ENCODE data around the gene LDLRAP1.
A peak's percentile ranks its signal among the peaks of the same experiment; 100 is the strongest.

The LDLRAP1 gene

GRCh38 chr1:25556132-25556670, 12.8 kb downstream of the LDLRAP1 start:
- no peak for DNase-seq
- WGBS (ENCODE audit: insufficient coverage) = 96% methylated on average over 8 of the region's 11 CpGs
- Histone ChIP-seq H3K4me1 (ENCODE audit: control extremely low read depth in 1 of 4, control insufficient read depth in 4 of 4, insufficient read depth in 4 of 4, low read length in 3 of 4) (peaks cover 15 to 89% (median 66%) of the 10 kb centered on the region in 4 experiments), H3K4me3 (ENCODE audit: control insufficient read depth in 1 of 7, extremely low read depth in 1 of 7, insufficient read depth in 4 of 7, low read depth in 2 of 7, low read length in 6 of 7) (no peak overlapping the region), H3K27me3 (replicated peaks in 2 of 5; ENCODE audit: control insufficient read depth in 4 of 5, insufficient read depth in 5 of 5, low read length in 4 of 5) (no peaks in the 10 kb centered on the region), H3K36me3 (ENCODE audit: control insufficient read depth in 4 of 4, insufficient read depth in 4 of 4, low read length in 3 of 4) (peaks cover 0 to 13% (median 2%) of the 10 kb centered on the region in 4 experiments), H3K27ac (ENCODE audit: insufficient read depth in 1 of 2, low read depth in 1 of 2, low read length in 2 of 2, poor library complexity in 1 of 2, severe bottlenecking in 2 of 2) (no peak overlapping the region), H3K9me3 (ENCODE audit: control extremely low read depth in 1 of 5, control insufficient read depth in 4 of 5, insufficient read depth in 2 of 5, low read depth in 1 of 5, low read length in 4 of 5) (no peaks in the 10 kb centered on the region)
- CTCF ChIA-PET = interaction anchor here (0.7 to 3.0 kb wide), 3 partner anchors 10 to 22 kb away, joined by 3 to 11 read pairs (median 7); no protein-coding TSS in a partner anchor
- POLR2A ChIA-PET = interaction anchor here (1.1 kb wide), 1 partner anchor 196 kb away, joined by 3 read pairs; no protein-coding TSS in a partner anchor

GRCh38 chr1:25556791-25557476, 13.5 kb downstream of the LDLRAP1 start:
- Histone ChIP-seq H3K9me3 (ENCODE audit: control extremely low read depth in 1 of 5, control insufficient read depth in 4 of 5, insufficient read depth in 2 of 5, low read depth in 1 of 5, low read length in 4 of 5) (no peaks in the 10 kb centered on the region), H3K36me3 (ENCODE audit: control insufficient read depth in 4 of 4, insufficient read depth in 4 of 4, low read length in 3 of 4) (peaks cover 0 to 13% (median 2%) of the 10 kb centered on the region in 4 experiments), H3K4me1 (ENCODE audit: control extremely low read depth in 1 of 4, control insufficient read depth in 4 of 4, insufficient read depth in 4 of 4, low read length in 3 of 4) (peaks cover 22 to 89% (median 71%) of the 10 kb centered on the region in 4 experiments), H3K27me3 (replicated peaks in 2 of 5; ENCODE audit: control insufficient read depth in 4 of 5, insufficient read depth in 5 of 5, low read length in 4 of 5) (no peaks in the 10 kb centered on the region), H3K27ac (ENCODE audit: insufficient read depth in 1 of 2, low read depth in 1 of 2, low read length in 2 of 2, poor library complexity in 1 of 2, severe bottlenecking in 2 of 2) (no peak overlapping the region), H3K4me3 (ENCODE audit: control insufficient read depth in 1 of 7, extremely low read depth in 1 of 7, insufficient read depth in 4 of 7, low read depth in 2 of 7, low read length in 6 of 7) (peak overlapping the region in 1 of 7 experiments; percentile 4)
- 66% methylated on average over 6 of the region's 10 CpGs for WGBS (ENCODE audit: insufficient coverage)
- ChIA-PET CTCF (interaction anchor here (0.7 to 3.0 kb wide), 4 partner anchors 9 to 22 kb away, joined by 3 to 11 read pairs (median 5); no protein-coding TSS in a partner anchor), POLR2A (interaction anchor here (1.1 kb wide), 1 partner anchor 197 kb away, joined by 3 read pairs; no protein-coding TSS in a partner anchor)
- peak in 2 of 3 donors; percentile 78 to 79 for DNase-seq

GRCh38 chr1:25557543-25557942, 14.1 kb downstream of the LDLRAP1 start:
- H3K4me1 ChIP-seq (ENCODE audit: control extremely low read depth in 1 of 4, control insufficient read depth in 4 of 4, insufficient read depth in 4 of 4, low read length in 3 of 4) = peaks cover 24 to 89% (median 72%) of the 10 kb centered on the region in 4 experiments
- H3K36me3 ChIP-seq (ENCODE audit: control insufficient read depth in 4 of 4, insufficient read depth in 4 of 4, low read length in 3 of 4) = peaks cover 0 to 13% (median 2%) of the 10 kb centered on the region in 4 experiments
- no peak for DNase-seq
- H3K27ac ChIP-seq (ENCODE audit: insufficient read depth in 1 of 2, low read depth in 1 of 2, low read length in 2 of 2, poor library complexity in 1 of 2, severe bottlenecking in 2 of 2) = no peak overlapping the region
- no peaks in the 10 kb centered on the region for H3K27me3 ChIP-seq (replicated peaks in 2 of 5; ENCODE audit: control insufficient read depth in 4 of 5, insufficient read depth in 5 of 5, low read length in 4 of 5)
- no peaks in the 10 kb centered on the region for H3K9me3 ChIP-seq (ENCODE audit: control extremely low read depth in 1 of 5, control insufficient read depth in 4 of 5, insufficient read depth in 2 of 5, low read depth in 1 of 5, low read length in 4 of 5)
- POLR2A ChIA-PET = interaction anchor here (0.6 kb wide), 1 partner anchor 289 kb away, joined by 3 read pairs; no protein-coding TSS in a partner anchor
- WGBS (ENCODE audit: insufficient coverage) = 91% methylated on average over 5 of the region's 7 CpGs
- CTCF ChIA-PET = interaction anchor here (0.9 to 1.1 kb wide), 2 partner anchors 9 kb away, joined by 3 read pairs; no protein-coding TSS in a partner anchor
- H3K4me3 ChIP-seq (ENCODE audit: control insufficient read depth in 1 of 7, extremely low read depth in 1 of 7, insufficient read depth in 4 of 7, low read depth in 2 of 7, low read length in 6 of 7) = no peak overlapping the region

GRCh38 chr1:25559031-25559430, 15.6 kb downstream of the LDLRAP1 start:
- H3K27me3 ChIP-seq (replicated peaks in 2 of 5; ENCODE audit: control insufficient read depth in 4 of 5, insufficient read depth in 5 of 5, low read length in 4 of 5) = no peaks in the 10 kb centered on the region
- ChIA-PET POLR2A (no interaction called here), CTCF (no interaction called here)
- H3K9me3 ChIP-seq (ENCODE audit: control extremely low read depth in 1 of 5, control insufficient read depth in 4 of 5, insufficient read depth in 2 of 5, low read depth in 1 of 5, low read length in 4 of 5) = no peaks in the 10 kb centered on the region
- no peak overlapping the region for H3K27ac ChIP-seq (ENCODE audit: insufficient read depth in 1 of 2, low read depth in 1 of 2, low read length in 2 of 2, poor library complexity in 1 of 2, severe bottlenecking in 2 of 2)
- H3K36me3 ChIP-seq (ENCODE audit: control insufficient read depth in 4 of 4, insufficient read depth in 4 of 4, low read length in 3 of 4) = peaks cover 0 to 18% (median 5%) of the 10 kb centered on the region in 4 experiments
- H3K4me3 ChIP-seq (ENCODE audit: control insufficient read depth in 1 of 7, extremely low read depth in 1 of 7, insufficient read depth in 4 of 7, low read depth in 2 of 7, low read length in 6 of 7) = no peak overlapping the region
- WGBS (ENCODE audit: insufficient coverage) = 56% methylated on average over 5 of the region's 6 CpGs
- H3K4me1 ChIP-seq (ENCODE audit: control extremely low read depth in 1 of 4, control insufficient read depth in 4 of 4, insufficient read depth in 4 of 4, low read length in 3 of 4) = peaks cover 24 to 94% (median 77%) of the 10 kb centered on the region in 4 experiments
- DNase-seq = no peak

GRCh38 chr1:25560001-25560400, 16.6 kb downstream of the LDLRAP1 start:
- Histone ChIP-seq H3K27me3 (replicated peaks in 2 of 5; ENCODE audit: control insufficient read depth in 4 of 5, insufficient read depth in 5 of 5, low read length in 4 of 5) (no peaks in the 10 kb centered on the region), H3K36me3 (ENCODE audit: control insufficient read depth in 4 of 4, insufficient read depth in 4 of 4, low read length in 3 of 4) (peaks cover 0 to 26% (median 7%) of the 10 kb centered on the region in 4 experiments), H3K27ac (ENCODE audit: insufficient read depth in 1 of 2, low read depth in 1 of 2, low read length in 2 of 2, poor library complexity in 1 of 2, severe bottlenecking in 2 of 2) (no peak overlapping the region), H3K4me1 (ENCODE audit: control extremely low read depth in 1 of 4, control insufficient read depth in 4 of 4, insufficient read depth in 4 of 4, low read length in 3 of 4) (peaks cover 24 to 89% (median 80%) of the 10 kb centered on the region in 4 experiments), H3K9me3 (ENCODE audit: control extremely low read depth in 1 of 5, control insufficient read depth in 4 of 5, insufficient read depth in 2 of 5, low read depth in 1 of 5, low read length in 4 of 5) (no peaks in the 10 kb centered on the region), H3K4me3 (ENCODE audit: control insufficient read depth in 1 of 7, extremely low read depth in 1 of 7, insufficient read depth in 4 of 7, low read depth in 2 of 7, low read length in 6 of 7) (peak overlapping the region in 2 of 7 experiments; percentile 18 to 38)
- POLR2A ChIA-PET = no interaction called here
- DNase-seq = peak in 2 of 3 donors; percentile 69 to 71
- CTCF ChIA-PET = no interaction called here
- WGBS (ENCODE audit: insufficient coverage) = 3% methylated on average over 6 of the region's 9 CpGs

GRCh38 chr1:25560788-25561187, 17.4 kb downstream of the LDLRAP1 start:
- 84% methylated on average over 4 of the region's 4 CpGs for WGBS (ENCODE audit: insufficient coverage)
- Histone ChIP-seq H3K4me3 (ENCODE audit: control insufficient read depth in 1 of 7, extremely low read depth in 1 of 7, insufficient read depth in 4 of 7, low read depth in 2 of 7, low read length in 6 of 7) (peak overlapping the region in 1 of 7 experiments; percentile 17), H3K27me3 (replicated peaks in 2 of 5; ENCODE audit: control insufficient read depth in 4 of 5, insufficient read depth in 5 of 5, low read length in 4 of 5) (no peaks in the 10 kb centered on the region), H3K36me3 (ENCODE audit: control insufficient read depth in 4 of 4, insufficient read depth in 4 of 4, low read length in 3 of 4) (peaks cover 0 to 26% (median 7%) of the 10 kb centered on the region in 4 experiments), H3K9me3 (ENCODE audit: control extremely low read depth in 1 of 5, control insufficient read depth in 4 of 5, insufficient read depth in 2 of 5, low read depth in 1 of 5, low read length in 4 of 5) (no peaks in the 10 kb centered on the region), H3K27ac (ENCODE audit: insufficient read depth in 1 of 2, low read depth in 1 of 2, low read length in 2 of 2, poor library complexity in 1 of 2, severe bottlenecking in 2 of 2) (no peak overlapping the region), H3K4me1 (ENCODE audit: control extremely low read depth in 1 of 4, control insufficient read depth in 4 of 4, insufficient read depth in 4 of 4, low read length in 3 of 4) (peaks cover 24 to 90% (median 82%) of the 10 kb centered on the region in 4 experiments)
- ChIA-PET CTCF (interaction anchor here (0.6 to 1.8 kb wide), 5 partner anchors 11 to 19 kb away, joined by 3 to 7 read pairs (median 4); no protein-coding TSS in a partner anchor), POLR2A (no interaction called here)
- DNase-seq = no peak
